OCI-LY7 (cell line): ENCODE measurements around the gene CRIP3. TPM values are rescaled to one million over a fixed set of nuclear protein-coding genes. Genes with fewer than 3 reads are reported as not detected.

Experiments
- BruUV-seq: library from RNA; stranded (reverse); fragments of 400-500 nt; replicated peaks from 2 replicates; lab custom pipeline; 2021; lab: Mats Ljungman, UMichigan
- CTCF ChIA-PET: fragments of 300-600 bp; sonication (Branson Sonifier 250); formaldehyde crosslinking; loops from one replicate; lab custom pipeline; 2022; ENCODE audit warnings: antibody characterized with exemption; ENCODE audit not compliant: unreplicated experiment; lab: Charles Lee
- POLR2A ChIA-PET: fragments of 300-600 bp; sonication (Branson Sonifier 250); formaldehyde crosslinking; loops from one replicate; lab custom pipeline; 2022; ENCODE audit warnings: antibody characterized with exemption; lab: Charles Lee
- DNase-seq: peaks from one replicate; pipeline ENCODE4 v3.0.0-alpha.2; 2015; ENCODE audit warnings: low spot score
- H2AFZ ChIP-seq: fragments of 200-600 bp; sonication (generic), shearing (Covaris generic); 2 replicates; pipeline ENCODE4 v1.6.1; 2014; ENCODE audit warnings: mild to moderate bottlenecking, antibody characterized with exemption, low read length, moderate library complexity
- H3K27ac ChIP-seq: fragments of 200-600 bp; sonication (generic); 2 replicates; pipeline ENCODE4 v1.5.1; 2014; ENCODE audit warnings: mixed run types, low read depth, mild to moderate bottlenecking, moderate library complexity, low read length, inconsistent platforms; ENCODE audit not compliant: poor library complexity, severe bottlenecking
- H3K36me3 ChIP-seq: fragments of 200-600 bp; sonication (generic); 2 replicates; pipeline ENCODE4 v1.6.1; 2014; ENCODE audit warnings: mild to moderate bottlenecking, antibody characterized with exemption, low read length, moderate library complexity, mixed read lengths; ENCODE audit not compliant: insufficient read depth
- H3K4me1 ChIP-seq: fragments of 200-600 bp; sonication (generic); 2 replicates; pipeline ENCODE4 v1.5.1; 2014; ENCODE audit warnings: mild to moderate bottlenecking, low read length; ENCODE audit not compliant: insufficient read depth, poor library complexity, severe bottlenecking
- H3K4me2 ChIP-seq: fragments of 200-600 bp; sonication (generic); 2 replicates; pipeline ENCODE4 v1.6.1; 2014; ENCODE audit warnings: mild to moderate bottlenecking, low read length
- H3K4me3 ChIP-seq: fragments of 200-600 bp; sonication (generic); 2 replicates; pipeline ENCODE4 v1.5.1; 2014; ENCODE audit warnings: mild to moderate bottlenecking, low read depth, low read length; ENCODE audit not compliant: poor library complexity, severe bottlenecking
- H3K79me2 ChIP-seq: fragments of 200-600 bp; sonication (generic); 2 replicates; pipeline ENCODE4 v1.6.1; 2016; ENCODE audit warnings: low read depth, mild to moderate bottlenecking, low read length, moderate library complexity, mixed read lengths; ENCODE audit not compliant: insufficient read depth
- H3K9me2 ChIP-seq: fragments of 200-600 bp; sonication (generic); 2 replicates; pipeline ENCODE4 v1.6.1; 2016; ENCODE audit warnings: mild to moderate bottlenecking, low read length, mixed read lengths; ENCODE audit not compliant: insufficient read depth
- H3K9me3 ChIP-seq: fragments of 200-600 bp; sonication (generic); 2 replicates; pipeline ENCODE4 v1.6.1; 2014; ENCODE audit warnings: mild to moderate bottlenecking, mixed run types, low read length, mixed read lengths
- H4K20me1 ChIP-seq: fragments of 200-600 bp; sonication (generic); 2 replicates; pipeline ENCODE4 v1.6.1; 2014; ENCODE audit warnings: mild to moderate bottlenecking, antibody characterized with exemption, low read length, moderate library complexity, mixed read lengths; ENCODE audit not compliant: insufficient read depth
- EZH2phosphoT487 ChIP-seq: fragments of 200-600 bp; sonication (generic); IDR thresholded peaks from 2 replicates; pipeline ENCODE4 v1.6.1; 2018; ENCODE audit warnings: low read depth, borderline replicate concordance, mild to moderate bottlenecking, mixed run types, antibody characterized with exemption, low read length, moderate library complexity, mixed read lengths
- intact Hi-C: fragments of 100-400 bp; cut with micrococcal nuclease; formaldehyde crosslinking; loops from one replicate; pipeline ENCODE4 v1.10.0; 2022; ENCODE audit not compliant: unreplicated experiment
- total RNA-seq, 2 experiments: library from RNA; depleted of rRNA in 1 of 2; stranded (reverse); fragments of >200 nt in 1 of 2; shearing (Covaris generic) in 1 of 2; gene quantifications; 2 replicates each; pipeline ENCODE4 v1.2.3, GENCODE V29; 2014 to 2022
- TF ChIP-seq, protein P1 (sequence below): fragments of 200-600 bp; sonication (generic); conservative IDR thresholded peaks from 2 replicates; pipeline ENCODE4 v1.5.1; 2014; ENCODE audit warnings: mild to moderate bottlenecking, antibody characterized with exemption, low read length, moderate library complexity, mixed read lengths

Gene CRIP3
- total RNA-seq, 2 experiments from 2014 or later: 1.7 to 2.9 TPM

- H3K27ac ChIP-seq: no peak overlapping the region
- TF ChIP-seq, protein P1, sequence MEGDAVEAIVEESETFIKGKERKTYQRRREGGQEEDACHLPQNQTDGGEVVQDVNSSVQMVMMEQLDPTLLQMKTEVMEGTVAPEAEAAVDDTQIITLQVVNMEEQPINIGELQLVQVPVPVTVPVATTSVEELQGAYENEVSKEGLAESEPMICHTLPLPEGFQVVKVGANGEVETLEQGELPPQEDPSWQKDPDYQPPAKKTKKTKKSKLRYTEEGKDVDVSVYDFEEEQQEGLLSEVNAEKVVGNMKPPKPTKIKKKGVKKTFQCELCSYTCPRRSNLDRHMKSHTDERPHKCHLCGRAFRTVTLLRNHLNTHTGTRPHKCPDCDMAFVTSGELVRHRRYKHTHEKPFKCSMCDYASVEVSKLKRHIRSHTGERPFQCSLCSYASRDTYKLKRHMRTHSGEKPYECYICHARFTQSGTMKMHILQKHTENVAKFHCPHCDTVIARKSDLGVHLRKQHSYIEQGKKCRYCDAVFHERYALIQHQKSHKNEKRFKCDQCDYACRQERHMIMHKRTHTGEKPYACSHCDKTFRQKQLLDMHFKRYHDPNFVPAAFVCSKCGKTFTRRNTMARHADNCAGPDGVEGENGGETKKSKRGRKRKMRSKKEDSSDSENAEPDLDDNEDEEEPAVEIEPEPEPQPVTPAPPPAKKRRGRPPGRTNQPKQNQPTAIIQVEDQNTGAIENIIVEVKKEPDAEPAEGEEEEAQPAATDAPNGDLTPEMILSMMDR: no peak
- no peak for TF ChIP-seq EZH2phosphoT487
- H3K4me3 ChIP-seq: no peak overlapping the region
- no peaks in the 10 kb centered on the region for H3K79me2 ChIP-seq
- no peak overlapping the region for H2AFZ ChIP-seq
- CTCF ChIA-PET: no interaction called here
- H3K36me3 ChIP-seq: no peaks in the 10 kb centered on the region
- peaks cover 32% of the 10 kb centered on the region for H3K4me1 ChIP-seq
- no peak overlapping the region for H3K4me2 ChIP-seq
- H3K9me3 ChIP-seq: no peaks in the 10 kb centered on the region
- no peaks in the 10 kb centered on the region for H4K20me1 ChIP-seq
- POLR2A ChIA-PET: interaction anchor here (0.6 to 1.3 kb wide), 2 partner anchors 54 to 130 kb away, joined by 4 to 8 read pairs; no protein-coding TSS in a partner anchor
- no TSS peak for BruUV-seq
- intact Hi-C loops: no loop called here
- no peaks in the 10 kb centered on the region for H3K9me2 ChIP-seq
- DNase-seq: no peak
Measured at GRCh38 chr6:43268355-43268700, 40.3 kb downstream of the CRIP3 start.

DNA sequence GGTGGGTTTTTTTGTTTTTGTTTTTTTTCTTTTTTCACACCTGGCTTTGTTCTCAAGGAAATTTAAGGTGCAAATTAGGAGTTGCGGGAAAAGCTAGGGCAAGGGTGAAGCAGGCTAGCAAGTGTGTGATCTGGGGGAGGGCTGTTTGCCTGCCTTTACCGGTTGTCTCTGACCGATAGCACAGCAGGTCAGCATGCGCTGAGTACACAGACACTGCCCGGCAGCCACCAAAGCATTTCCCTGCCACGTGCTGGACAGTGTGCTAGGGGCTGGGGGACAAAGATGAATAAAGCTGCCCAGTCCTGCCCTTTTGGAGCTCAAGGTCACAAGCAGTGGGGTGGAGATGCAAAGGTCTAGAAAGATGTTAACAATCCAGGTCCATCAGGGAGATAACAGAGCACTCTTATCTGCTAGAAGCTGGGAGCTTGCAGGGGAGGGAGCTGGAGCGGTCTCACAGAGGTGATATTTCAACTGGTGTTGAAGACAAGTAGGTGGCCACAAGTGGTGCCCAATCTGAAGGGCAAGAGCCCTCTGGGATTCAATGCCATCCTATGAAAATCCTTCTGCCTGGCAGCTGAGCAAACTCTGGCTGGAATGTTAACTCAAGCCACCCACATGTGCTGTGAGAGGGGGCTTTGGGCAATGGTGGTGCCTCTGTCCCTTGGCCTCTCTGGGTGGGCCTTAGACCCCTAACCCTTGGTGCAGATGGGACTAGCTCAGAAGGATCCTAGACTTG lies 40.8 kb downstream of the CRIP3 start:
- no peak overlapping the region for H3K4me3 ChIP-seq
- H3K79me2 ChIP-seq: no peaks in the 10 kb centered on the region
- no peaks in the 10 kb centered on the region for H4K20me1 ChIP-seq
- no peaks in the 10 kb centered on the region for H3K36me3 ChIP-seq
- H3K4me2 ChIP-seq: no peak overlapping the region
- H2AFZ ChIP-seq: no peak overlapping the region
- CTCF ChIA-PET: no interaction called here
- TF ChIP-seq, protein P1: no peak
- TF ChIP-seq EZH2phosphoT487: no peak
- H3K27ac ChIP-seq: no peak overlapping the region
- BruUV-seq: no TSS peak
- H3K4me1 ChIP-seq: peaks cover 32% of the 10 kb centered on the region
- intact Hi-C loops: no loop called here
- POLR2A ChIA-PET: interaction anchor here (0.6 to 1.3 kb wide), 2 partner anchors 55 to 130 kb away, joined by 4 to 8 read pairs; no protein-coding TSS in a partner anchor
- no peaks in the 10 kb centered on the region for H3K9me2 ChIP-seq
- no peaks in the 10 kb centered on the region for H3K9me3 ChIP-seq
- DNase-seq: no peak

GRCh38 chr6:43265564-43265963 lies 43.1 kb downstream of the CRIP3 start:
- H3K9me3 ChIP-seq: no peaks in the 10 kb centered on the region
- no peak overlapping the region for H3K27ac ChIP-seq
- no peak overlapping the region for H3K4me3 ChIP-seq
- ChIA-PET POLR2A (interaction anchor here (0.5 kb wide), 1 partner anchor 78 kb away, joined by 5 read pairs; no protein-coding TSS in a partner anchor), CTCF (no interaction called here)
- no peak for TF ChIP-seq EZH2phosphoT487
- TF ChIP-seq, protein P1: no peak
- H3K79me2 ChIP-seq: no peaks in the 10 kb centered on the region
- H4K20me1 ChIP-seq: no peaks in the 10 kb centered on the region
- no peak overlapping the region for H3K4me2 ChIP-seq
- H3K4me1 ChIP-seq: peaks cover 17% of the 10 kb centered on the region
- no peaks in the 10 kb centered on the region for H3K9me2 ChIP-seq
- no peak overlapping the region for H2AFZ ChIP-seq
- DNase-seq: no peak
- H3K36me3 ChIP-seq: no peaks in the 10 kb centered on the region
- intact Hi-C loops: no loop called here
- BruUV-seq: no TSS peak
